ENCODE measurements around the gene DCT.
"Not testable (repeated sequence)": the region's sequence is repeated elsewhere in the genome, so short reads cannot be mapped to it uniquely, and the experiment has no call there.

The DCT gene

GRCh38 chr13:94479616-94480015, at the start of gene DCT:
DCT (minus strand) TSS chr13:94479682; CDS start chr13:94479255, 427 bp downstream.
- no peak for DNase-seq
- H3K9ac ChIP-seq (ENCODE audit: low read length) = no peak within 1 kb of the TSS

DNA sequence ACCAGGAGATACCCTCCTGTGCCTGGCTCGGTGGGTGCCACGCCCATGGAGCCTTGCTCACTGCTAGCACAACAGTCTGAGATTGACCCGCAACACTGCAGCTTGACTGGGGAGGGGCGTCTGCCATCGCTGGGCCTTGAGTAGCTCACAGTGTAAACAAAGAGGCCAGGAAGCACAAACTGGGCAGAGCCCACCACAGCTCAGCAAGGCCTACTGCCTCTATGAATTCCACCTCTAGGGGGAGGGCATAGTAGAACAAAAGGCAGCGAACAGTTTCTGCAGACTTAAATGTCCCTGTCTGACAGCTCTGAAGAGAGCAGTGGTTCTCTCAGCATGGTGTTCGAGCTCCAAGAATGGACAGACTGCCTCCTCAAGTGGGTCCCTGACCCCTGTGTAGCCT, 47.5 kb upstream of the DCT start:
- not testable (repeated sequence) for H3K4me3 ChIP-seq (ENCODE audit: low read length); H3K4me1 ChIP-seq (ENCODE audit: low read length); H4K20me1 ChIP-seq (ENCODE audit: insufficient read depth, low read length); H3K27me3 ChIP-seq (replicated peaks; ENCODE audit: insufficient read depth, low read length); DNase-seq; H3K4me2 ChIP-seq (ENCODE audit: low read depth, low read length); H3K36me3 ChIP-seq (replicated peaks; ENCODE audit: insufficient read depth, low read length); H3K27ac ChIP-seq (ENCODE audit: low read length); H3K79me2 ChIP-seq (ENCODE audit: low read length); H3F3A ChIP-seq (ENCODE audit: insufficient read depth, low read length); H2AFZ ChIP-seq (ENCODE audit: low read length); H3K9me2 ChIP-seq (replicated peaks; ENCODE audit: insufficient read depth, low read length); H3K9me3 ChIP-seq (replicated peaks; ENCODE audit: insufficient read depth, low read length); H3K9ac ChIP-seq (ENCODE audit: low read length)

More at GRCh38 chr13:94479616-94480015, at the start of gene DCT:
- Histone ChIP-seq H3K4me3 (ENCODE audit: low read length) (no peak within 1 kb of the TSS), H3K4me2 (ENCODE audit: low read depth, low read length) (no peak within 1 kb of the TSS), H3K4me1 (ENCODE audit: low read length) (no peaks in the 10 kb centered on the region), H3F3A (ENCODE audit: insufficient read depth, low read length) (no peaks in the 10 kb centered on the region), H3K79me2 (ENCODE audit: low read length) (no peaks in the 10 kb centered on the region), H3K27me3 (replicated peaks; ENCODE audit: insufficient read depth, low read length) (no peaks in the 10 kb centered on the region), H2AFZ (ENCODE audit: low read length) (no peak within 1 kb of the TSS), H3K9me2 (replicated peaks; ENCODE audit: insufficient read depth, low read length) (no peaks in the 10 kb centered on the region), H3K9me3 (replicated peaks; ENCODE audit: insufficient read depth, low read length) (no peaks in the 10 kb centered on the region), H4K20me1 (ENCODE audit: insufficient read depth, low read length) (no peaks in the 10 kb centered on the region), H3K27ac (ENCODE audit: low read length) (no peak within 1 kb of the TSS), H3K36me3 (replicated peaks; ENCODE audit: insufficient read depth, low read length) (no peaks in the 10 kb centered on the region)
- TF ChIP-seq, protein P1, sequence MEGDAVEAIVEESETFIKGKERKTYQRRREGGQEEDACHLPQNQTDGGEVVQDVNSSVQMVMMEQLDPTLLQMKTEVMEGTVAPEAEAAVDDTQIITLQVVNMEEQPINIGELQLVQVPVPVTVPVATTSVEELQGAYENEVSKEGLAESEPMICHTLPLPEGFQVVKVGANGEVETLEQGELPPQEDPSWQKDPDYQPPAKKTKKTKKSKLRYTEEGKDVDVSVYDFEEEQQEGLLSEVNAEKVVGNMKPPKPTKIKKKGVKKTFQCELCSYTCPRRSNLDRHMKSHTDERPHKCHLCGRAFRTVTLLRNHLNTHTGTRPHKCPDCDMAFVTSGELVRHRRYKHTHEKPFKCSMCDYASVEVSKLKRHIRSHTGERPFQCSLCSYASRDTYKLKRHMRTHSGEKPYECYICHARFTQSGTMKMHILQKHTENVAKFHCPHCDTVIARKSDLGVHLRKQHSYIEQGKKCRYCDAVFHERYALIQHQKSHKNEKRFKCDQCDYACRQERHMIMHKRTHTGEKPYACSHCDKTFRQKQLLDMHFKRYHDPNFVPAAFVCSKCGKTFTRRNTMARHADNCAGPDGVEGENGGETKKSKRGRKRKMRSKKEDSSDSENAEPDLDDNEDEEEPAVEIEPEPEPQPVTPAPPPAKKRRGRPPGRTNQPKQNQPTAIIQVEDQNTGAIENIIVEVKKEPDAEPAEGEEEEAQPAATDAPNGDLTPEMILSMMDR (IDR thresholded peaks at IDR 0.05; ENCODE audit: low read length) = no peak
- TF ChIP-seq EZH2 (optimal IDR thresholded peaks at IDR 0.05; ENCODE audit: low read depth, low read length) = no peak
- TF ChIP-seq EZH2phosphoT487 (IDR thresholded peaks at IDR 0.05; ENCODE audit: low read length) = no peak

DNA sequence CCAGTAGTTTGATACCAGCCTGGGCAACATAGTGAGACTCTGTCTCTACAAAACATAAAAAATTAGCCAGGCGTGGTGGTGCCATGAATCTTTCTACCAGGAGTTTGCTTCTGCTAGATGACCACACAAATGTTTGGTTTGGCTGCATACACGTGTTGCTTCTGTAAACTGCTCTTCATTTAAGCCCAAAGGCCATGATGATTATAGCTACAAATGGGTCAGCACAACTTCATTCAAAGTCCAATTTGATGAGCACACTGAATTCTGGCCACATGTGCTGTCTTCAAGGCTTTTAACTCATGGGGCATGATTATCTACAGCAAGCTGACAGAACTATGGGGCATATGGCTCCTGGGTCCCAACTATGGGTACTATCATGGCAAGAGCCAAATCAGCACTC, 46.3 kb upstream of the DCT start:
- Histone ChIP-seq H2AFZ (ENCODE audit: low read length) (no peak overlapping the region), H3K4me1 (ENCODE audit: low read length) (no peaks in the 10 kb centered on the region), H3K79me2 (ENCODE audit: low read length) (no peaks in the 10 kb centered on the region), H3K36me3 (replicated peaks; ENCODE audit: insufficient read depth, low read length) (no peaks in the 10 kb centered on the region), H3K27me3 (replicated peaks; ENCODE audit: insufficient read depth, low read length) (no peaks in the 10 kb centered on the region), H3K9me3 (replicated peaks; ENCODE audit: insufficient read depth, low read length) (no peaks in the 10 kb centered on the region), H3F3A (ENCODE audit: insufficient read depth, low read length) (no peaks in the 10 kb centered on the region), H3K9ac (ENCODE audit: low read length) (no peak overlapping the region), H3K4me3 (ENCODE audit: low read length) (no peak overlapping the region), H3K4me2 (ENCODE audit: low read depth, low read length) (no peak overlapping the region), H3K9me2 (replicated peaks; ENCODE audit: insufficient read depth, low read length) (no peaks in the 10 kb centered on the region), H4K20me1 (ENCODE audit: insufficient read depth, low read length) (no peaks in the 10 kb centered on the region), H3K27ac (ENCODE audit: low read length) (no peak overlapping the region)
- TF ChIP-seq, protein P1 (IDR thresholded peaks at IDR 0.05; ENCODE audit: low read length) = no peak
- TF ChIP-seq EZH2phosphoT487 (IDR thresholded peaks at IDR 0.05; ENCODE audit: low read length) (no peak), EZH2 (optimal IDR thresholded peaks at IDR 0.05; ENCODE audit: low read depth, low read length) (no peak)
- DNase-seq = no peak

- Histone ChIP-seq H3K4me1 (ENCODE audit: low read length) (no peaks in the 10 kb centered on the region), H4K20me1 (ENCODE audit: insufficient read depth, low read length) (no peaks in the 10 kb centered on the region), H3K36me3 (replicated peaks; ENCODE audit: insufficient read depth, low read length) (no peaks in the 10 kb centered on the region), H3K4me3 (ENCODE audit: low read length) (no peak overlapping the region), H3K27me3 (replicated peaks; ENCODE audit: insufficient read depth, low read length) (no peaks in the 10 kb centered on the region), H3K9me3 (replicated peaks; ENCODE audit: insufficient read depth, low read length) (no peaks in the 10 kb centered on the region), H3K27ac (ENCODE audit: low read length) (no peak overlapping the region), H3F3A (ENCODE audit: insufficient read depth, low read length) (no peaks in the 10 kb centered on the region), H3K79me2 (ENCODE audit: low read length) (no peaks in the 10 kb centered on the region), H3K9me2 (replicated peaks; ENCODE audit: insufficient read depth, low read length) (no peaks in the 10 kb centered on the region), H2AFZ (ENCODE audit: low read length) (no peak overlapping the region), H3K9ac (ENCODE audit: low read length) (no peak overlapping the region), H3K4me2 (ENCODE audit: low read depth, low read length) (no peak overlapping the region)
- TF ChIP-seq, protein P1 (IDR thresholded peaks at IDR 0.05; ENCODE audit: low read length) = no peak
- TF ChIP-seq EZH2 (optimal IDR thresholded peaks at IDR 0.05; ENCODE audit: low read depth, low read length) = no peak
- no peak for TF ChIP-seq EZH2phosphoT487 (IDR thresholded peaks at IDR 0.05; ENCODE audit: low read length)
- DNase-seq = no peak
These were observed 44.9 kb upstream of the DCT start for GRCh38 chr13:94524407-94524806.
